Prostate gland (tissue), 2 donors: ENCODE data around the gene ARMCX1. TPM values are rescaled to one million over a fixed set of nuclear protein-coding genes. Genes with fewer than 3 reads are reported as not detected.

Experiments used
- DNase-seq: peaks from one replicate; pipeline ENCODE4 v3.0.0-alpha.2; 2019; ENCODE audit warnings: low spot score
- H3K27ac ChIP-seq, 2 donors: fragments of 200-600 bp; sonication (generic); 2 replicates each; pipeline ENCODE4 v1.5.1; 2017 to 2019
- H3K27me3 ChIP-seq: fragments of 200-600 bp; sonication (generic); replicated peaks from 2 replicates; pipeline ENCODE4 v1.5.1; 2019; ENCODE audit not compliant: insufficient read depth
- H3K36me3 ChIP-seq, 2 donors: fragments of 200-600 bp; sonication (generic); 1 replicate in 1 of 2; 2 replicates in 1 of 2; pipeline versions ENCODE4 v1.5.1 to v1.8.1; 2017 to 2019
- H3K4me1 ChIP-seq: fragments of 200-600 bp; sonication (generic); replicated peaks from 2 replicates; pipeline ENCODE4 v1.5.1; 2019
- H3K4me3 ChIP-seq, 2 donors: fragments of 200-600 bp; sonication (generic); 2 replicates each; pipeline ENCODE4 v1.5.1; 2017 to 2019
- H3K9me3 ChIP-seq: fragments of 200-600 bp; sonication (generic); 2 replicates; pipeline ENCODE4 v1.5.1; 2017
- POLR2A ChIP-seq: fragments of 450-650 bp; IDR thresholded peaks from one replicate; pipeline ENCODE4 v1.6.1; 2016; ENCODE audit warnings: antibody characterized with exemption, mild to moderate bottlenecking
- POLR2AphosphoS5 ChIP-seq: sonication (generic); formaldehyde crosslinking; IDR thresholded peaks from one replicate; pipeline ENCODE4 v1.6.1; 2017; ENCODE audit warnings: antibody characterized with exemption
- WGBS: methylation state at CpG from one replicate; pipeline ENCODE4 v1.1.5; 2018; 5-methylcytosine and 5-hydroxymethylcytosine counted together
- intact Hi-C: fragments of 100-400 bp; cut with DNase I; formaldehyde crosslinking; loops from one replicate; pipeline ENCODE4 v1.14.2; 2022
- total RNA-seq, 2 donors: library from RNA; depleted of rRNA; stranded (reverse); fragments of >200 nt; gene quantifications; one replicate each; pipeline ENCODE4 v1.1.0, GENCODE V29; 2016
- TF ChIP-seq, protein P1 (sequence below), 4 experiments: fragments of 200-600 bp in 2 of 4; fragments of 450-650 bp in 2 of 4; sonication (generic) in 2 of 4; IDR thresholded peaks; 1 replicate in 3 of 4; 2 replicates in 1 of 4; pipeline ENCODE4 v1.5.1; 2016 to 2019; ENCODE audit warnings: antibody characterized with exemption in 4 of 4, mild to moderate bottlenecking in 2 of 4, moderate library complexity in 2 of 4

The ARMCX1 gene
- total RNA-seq, 2 donors from 2014 or later = 23.5 to 41.3 TPM

GRCh38 chrX:101539116-101539515, 11.2 kb upstream of the ARMCX1 start:
- intact Hi-C loops = no loop called here
- Histone ChIP-seq H3K27me3 (no peaks in the 10 kb centered on the region), H3K27ac (no peak overlapping the region), H3K4me3 (no peak overlapping the region), H3K4me1 (no peaks in the 10 kb centered on the region), H3K9me3 (no peaks in the 10 kb centered on the region), H3K36me3 (no peaks in the 10 kb centered on the region)
- no peak for DNase-seq
- TF ChIP-seq, protein P1, sequence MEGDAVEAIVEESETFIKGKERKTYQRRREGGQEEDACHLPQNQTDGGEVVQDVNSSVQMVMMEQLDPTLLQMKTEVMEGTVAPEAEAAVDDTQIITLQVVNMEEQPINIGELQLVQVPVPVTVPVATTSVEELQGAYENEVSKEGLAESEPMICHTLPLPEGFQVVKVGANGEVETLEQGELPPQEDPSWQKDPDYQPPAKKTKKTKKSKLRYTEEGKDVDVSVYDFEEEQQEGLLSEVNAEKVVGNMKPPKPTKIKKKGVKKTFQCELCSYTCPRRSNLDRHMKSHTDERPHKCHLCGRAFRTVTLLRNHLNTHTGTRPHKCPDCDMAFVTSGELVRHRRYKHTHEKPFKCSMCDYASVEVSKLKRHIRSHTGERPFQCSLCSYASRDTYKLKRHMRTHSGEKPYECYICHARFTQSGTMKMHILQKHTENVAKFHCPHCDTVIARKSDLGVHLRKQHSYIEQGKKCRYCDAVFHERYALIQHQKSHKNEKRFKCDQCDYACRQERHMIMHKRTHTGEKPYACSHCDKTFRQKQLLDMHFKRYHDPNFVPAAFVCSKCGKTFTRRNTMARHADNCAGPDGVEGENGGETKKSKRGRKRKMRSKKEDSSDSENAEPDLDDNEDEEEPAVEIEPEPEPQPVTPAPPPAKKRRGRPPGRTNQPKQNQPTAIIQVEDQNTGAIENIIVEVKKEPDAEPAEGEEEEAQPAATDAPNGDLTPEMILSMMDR (IDR thresholded peaks at IDR 0.05) = no peak
- TF ChIP-seq POLR2AphosphoS5 (no peak), POLR2A (no peak)
- 93% methylated on average over 4 of the region's 25 CpGs for WGBS

DNA sequence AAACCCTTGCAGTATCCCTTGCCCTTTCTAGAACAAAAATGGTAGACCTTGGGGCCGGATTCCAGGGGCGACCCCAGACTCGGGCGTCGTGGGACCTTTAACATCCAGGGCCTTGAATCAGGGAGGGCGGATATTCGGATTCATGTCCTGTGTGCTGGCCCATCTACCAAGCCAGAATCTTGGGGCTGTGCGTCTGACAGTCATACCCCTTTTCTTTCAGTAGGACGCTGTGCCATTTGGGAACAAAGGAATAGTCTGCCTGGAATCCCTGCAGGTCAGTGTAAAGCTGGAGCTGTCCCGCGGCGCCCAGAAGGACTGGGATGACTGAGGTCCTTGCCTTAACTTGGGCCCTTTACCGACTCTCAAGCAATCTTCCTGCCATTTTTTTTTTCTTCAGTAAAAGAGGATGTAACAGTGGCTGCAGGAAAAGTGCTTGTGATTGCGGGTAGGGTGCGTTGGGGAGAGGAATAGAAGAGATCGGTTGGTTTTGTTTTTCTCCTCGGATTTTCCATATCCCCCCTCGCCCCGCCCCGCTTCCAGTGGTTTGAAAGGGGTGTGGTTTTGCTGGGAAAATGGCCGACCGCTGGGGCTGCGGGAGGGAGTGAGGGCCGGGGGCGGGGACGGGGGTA, 518 bp downstream of the ARMCX1 start:
- intact Hi-C loops = loop anchor here (5.0 kb wide), 1 partner anchor 134 kb away; no protein-coding TSS in a partner anchor
- DNase-seq = peak; percentile 15
- no peaks in the 10 kb centered on the region for H3K9me3 ChIP-seq

GRCh38 chrX:101551380-101551767, 1.0 kb downstream of the ARMCX1 start:
- peak overlapping the region; percentile 80 to 84 for H3K27ac ChIP-seq
- no peaks in the 10 kb centered on the region for H3K27me3 ChIP-seq
- no peaks in the 10 kb centered on the region for H3K36me3 ChIP-seq
- WGBS = 6% methylated on average over 10 of the region's 10 CpGs
- no peak for DNase-seq
- H3K9me3 ChIP-seq = no peaks in the 10 kb centered on the region
- no peak for TF ChIP-seq POLR2A
- TF ChIP-seq, protein P1 (IDR thresholded peaks at IDR 0.05) = no peak
- H3K4me1 ChIP-seq = no peaks in the 10 kb centered on the region
- H3K4me3 ChIP-seq = peak overlapping the region; percentile 39 to 45
- intact Hi-C loops = loop anchor here (5.0 kb wide), 1 partner anchor 134 kb away; no protein-coding TSS in a partner anchor

More for the DNA sequence above, 518 bp downstream of the ARMCX1 start:
- Histone ChIP-seq H3K36me3 (no peaks in the 10 kb centered on the region), H3K4me1 (no peaks in the 10 kb centered on the region), H3K27me3 (no peaks in the 10 kb centered on the region), H3K4me3 (peak overlapping the region; percentile 39 to 45), H3K27ac (peak overlapping the region; percentile 80 to 84)
- WGBS = 0% methylated on average over 26 of the region's 26 CpGs
- TF ChIP-seq POLR2AphosphoS5 (no peak), POLR2A (no peak)
- TF ChIP-seq, protein P1 (IDR thresholded peaks at IDR 0.05) = no peak

GRCh38 chrX:101552714-101553113, 2.4 kb downstream of the ARMCX1 start:
- no peak overlapping the region for H3K27ac ChIP-seq
- no peaks in the 10 kb centered on the region for H3K4me1 ChIP-seq
- no peaks in the 10 kb centered on the region for H3K9me3 ChIP-seq
- TF ChIP-seq POLR2A (no peak), POLR2AphosphoS5 (no peak)
- TF ChIP-seq, protein P1 (IDR thresholded peaks at IDR 0.05) = no peak
- no peaks in the 10 kb centered on the region for H3K36me3 ChIP-seq
- 91% methylated on average over 23 of the region's 23 CpGs for WGBS
- no peak overlapping the region for H3K4me3 ChIP-seq
- no peaks in the 10 kb centered on the region for H3K27me3 ChIP-seq
- intact Hi-C loops = loop anchor here (5.0 kb wide), 1 partner anchor 135 kb away; no protein-coding TSS in a partner anchor
- DNase-seq = no peak

DNA sequence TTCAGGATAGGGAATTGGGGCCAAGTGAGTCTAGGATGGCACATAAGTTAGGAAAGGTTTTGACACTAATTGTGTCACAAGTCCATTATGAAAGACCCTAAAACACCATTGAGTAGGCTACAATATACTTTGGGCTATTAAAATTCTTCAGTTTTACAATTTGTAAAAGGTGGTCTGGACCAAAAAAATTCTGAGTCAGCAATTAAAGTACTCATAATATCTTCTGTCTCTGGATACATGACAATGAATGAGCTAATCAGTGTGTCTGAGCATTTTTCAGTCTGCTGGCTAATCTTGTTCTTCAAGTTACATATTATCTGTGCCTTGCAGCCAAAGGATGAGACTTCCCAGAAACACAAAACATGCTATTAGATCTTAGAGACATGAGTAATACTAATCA, 14.3 kb downstream of the ARMCX1 start:
- H3K4me3 ChIP-seq = no peak overlapping the region
- no peak overlapping the region for H3K27ac ChIP-seq
- H3K27me3 ChIP-seq = no peaks in the 10 kb centered on the region
- no peak for DNase-seq
- no peak for TF ChIP-seq POLR2A
- TF ChIP-seq POLR2AphosphoS5 = no peak
- TF ChIP-seq, protein P1 (IDR thresholded peaks at IDR 0.05) = no peak
- no peaks in the 10 kb centered on the region for H3K36me3 ChIP-seq
- H3K4me1 ChIP-seq = no peaks in the 10 kb centered on the region
- intact Hi-C loops = no loop called here
- H3K9me3 ChIP-seq = no peaks in the 10 kb centered on the region
